Activated CD8-positive, alpha-beta memory T cell treated with anti-CD3 and anti-CD28 coated beads, Interleukin-2, amount 50 U/mL, for 4 hours (primary cell): ENCODE measurements around the gene MYO9B.
"Not testable (repeated sequence)": the region's sequence is repeated elsewhere in the genome, so short reads cannot be mapped to it uniquely, and the experiment has no call there.

ENCODE experiments used
- DNase-seq: peaks from one replicate; pipeline ENCODE4 v3.0.0-alpha.2; 2020

The MYO9B gene

DNA sequence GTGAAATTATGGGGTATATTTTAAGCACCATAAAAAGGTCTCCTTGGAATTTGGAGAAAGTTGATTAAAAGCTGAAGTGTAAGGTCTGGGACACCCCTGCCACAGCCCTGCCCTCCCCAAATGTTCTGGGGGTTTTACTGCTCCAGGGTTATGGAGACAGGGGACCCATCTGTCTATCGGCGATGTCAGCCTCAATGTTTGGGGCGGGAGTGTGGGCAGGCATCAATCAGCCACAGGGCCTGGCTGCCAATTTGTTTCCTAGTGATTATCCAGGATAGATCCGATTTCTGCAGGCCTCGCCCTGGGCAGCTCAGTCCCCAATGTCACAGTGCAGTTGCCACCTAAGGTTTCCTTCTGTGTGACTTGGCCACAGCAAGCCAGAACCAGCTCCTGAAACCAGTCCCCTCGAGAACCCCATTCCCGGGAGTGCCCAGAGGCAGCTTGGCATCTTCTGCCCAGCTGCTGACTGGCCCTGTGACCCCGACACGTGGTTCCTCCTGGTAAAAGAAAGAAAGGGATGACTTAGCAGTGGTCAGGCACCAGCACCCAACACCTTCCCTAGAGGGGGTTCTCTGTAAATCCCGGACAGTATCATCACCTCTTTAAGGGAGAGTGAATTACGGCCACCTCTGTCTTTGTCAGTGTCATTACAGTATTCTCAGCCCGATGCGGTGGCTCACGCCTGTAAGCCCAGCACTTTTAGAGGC lies 41.6 kb downstream of the MYO9B start:
- no peak for DNase-seq

DNA sequence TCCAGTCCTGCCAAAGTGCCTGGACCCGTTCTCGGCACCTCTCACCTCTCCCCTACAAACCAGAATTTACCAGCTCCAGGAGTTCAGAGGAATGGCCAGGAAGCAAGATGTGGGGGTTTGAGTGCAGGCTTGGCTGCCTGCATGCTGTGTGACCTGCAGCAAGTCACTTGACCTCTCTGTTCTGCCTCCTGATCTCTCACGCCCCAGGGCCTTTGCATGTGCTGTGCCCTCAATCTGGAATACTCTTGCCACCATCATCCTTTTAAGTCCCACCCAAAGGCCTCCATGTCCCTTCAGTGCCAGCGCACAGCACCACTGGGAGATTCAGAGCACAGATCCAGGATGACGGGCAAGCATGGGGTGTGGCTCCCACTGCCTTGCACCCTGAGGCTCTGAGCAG lies 43.4 kb downstream of the MYO9B start:
- DNase-seq, result no peak

DNA sequence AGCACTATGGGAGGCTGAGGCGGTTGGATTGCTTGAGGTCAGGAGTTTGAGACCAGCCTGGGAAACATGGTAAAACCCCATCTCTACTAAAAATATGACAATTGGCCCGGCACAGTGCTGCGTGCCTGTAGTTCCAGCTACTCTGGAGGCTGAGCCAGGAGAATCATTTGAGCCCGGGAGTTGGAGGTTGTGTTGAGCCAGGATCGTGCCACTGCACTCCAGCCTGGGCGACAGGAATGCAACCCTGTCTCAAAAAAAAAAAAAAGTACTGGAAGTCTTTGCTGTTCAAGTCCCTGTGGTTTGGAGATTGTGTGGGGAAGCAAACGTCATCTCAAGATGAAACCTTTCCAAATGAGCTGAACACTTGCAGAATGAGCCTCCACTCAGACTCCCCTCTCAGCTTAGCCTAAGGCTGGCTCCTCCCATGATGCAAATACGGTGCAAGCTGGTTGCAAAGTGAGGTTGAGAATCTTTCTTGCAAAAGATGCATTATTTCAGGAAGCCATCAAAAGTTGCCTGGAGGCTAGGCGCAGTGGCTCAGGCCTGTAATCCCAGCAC lies 46.2 kb downstream of the MYO9B start:
- no peak for DNase-seq

DNA sequence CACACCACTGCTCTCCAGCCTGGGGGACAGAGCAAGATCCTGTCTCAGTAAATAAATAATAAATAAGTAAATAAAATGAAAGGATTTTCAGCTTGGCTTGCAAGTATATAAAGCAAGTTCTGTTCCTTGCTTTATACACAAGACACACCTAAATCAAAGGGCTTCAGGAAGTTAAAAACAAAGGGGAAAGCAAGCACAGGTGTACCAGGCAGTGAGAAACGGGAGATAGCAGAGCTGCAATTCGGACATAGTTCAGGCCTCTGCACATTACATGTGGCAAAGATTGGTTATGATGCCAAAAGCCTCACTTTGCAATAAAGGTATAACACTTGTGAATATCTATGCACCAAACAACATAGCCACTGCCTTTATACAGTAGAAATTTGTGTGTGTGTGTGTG lies 47.5 kb downstream of the MYO9B start:
- DNase-seq, result no peak

DNA sequence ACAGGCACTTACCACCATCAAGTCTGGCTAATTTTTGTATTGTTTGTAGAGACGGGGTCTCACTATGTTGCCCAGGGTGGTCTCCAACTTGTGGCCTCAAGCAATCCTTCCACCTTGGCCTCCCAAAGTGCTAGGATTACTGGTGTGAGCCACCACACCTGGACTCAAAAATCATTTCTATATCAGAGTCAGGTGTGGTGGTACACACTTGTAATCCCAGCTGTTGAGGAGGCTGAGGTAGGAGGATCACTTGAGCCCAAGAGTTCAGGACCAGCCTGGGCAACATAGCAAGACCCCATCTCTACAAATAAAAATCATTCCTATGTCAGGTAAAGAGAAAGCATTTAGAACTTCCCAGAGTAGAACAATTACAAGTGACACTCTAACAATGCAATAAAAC lies 48.4 kb downstream of the MYO9B start:
- DNase-seq, result no peak

DNA sequence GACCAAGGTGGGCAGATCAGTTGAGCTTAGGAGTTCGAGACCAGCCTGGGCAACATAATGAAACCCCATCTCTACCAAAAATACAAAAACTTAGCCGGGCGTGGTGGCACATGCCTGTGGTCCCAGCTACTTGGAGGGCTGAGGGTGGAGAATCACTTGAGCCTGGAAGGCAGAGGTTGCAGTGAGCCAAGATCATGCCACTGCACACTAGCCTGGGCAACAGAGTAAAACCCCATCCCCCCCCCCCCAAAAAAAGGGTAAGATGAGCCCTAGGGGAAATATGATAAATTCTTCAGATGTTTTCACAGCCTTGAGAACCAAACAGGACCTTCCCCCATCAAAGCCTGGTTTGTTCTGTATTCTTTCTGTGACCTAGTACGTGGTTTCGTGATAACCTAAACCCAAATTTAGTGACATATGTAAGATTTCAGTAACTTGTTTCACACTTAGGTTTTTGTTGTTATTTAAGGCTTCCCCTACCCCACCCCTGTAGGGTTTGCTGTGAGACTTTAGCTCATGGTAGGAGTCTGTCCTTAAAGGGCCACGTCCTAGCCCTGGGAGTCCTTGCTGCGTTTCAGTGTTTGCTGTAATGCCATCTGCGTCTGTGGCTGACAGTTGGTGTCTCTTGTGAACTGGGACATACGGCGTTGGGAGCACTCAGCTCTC lies 49.6 kb downstream of the MYO9B start:
- DNase-seq, result no peak

DNA sequence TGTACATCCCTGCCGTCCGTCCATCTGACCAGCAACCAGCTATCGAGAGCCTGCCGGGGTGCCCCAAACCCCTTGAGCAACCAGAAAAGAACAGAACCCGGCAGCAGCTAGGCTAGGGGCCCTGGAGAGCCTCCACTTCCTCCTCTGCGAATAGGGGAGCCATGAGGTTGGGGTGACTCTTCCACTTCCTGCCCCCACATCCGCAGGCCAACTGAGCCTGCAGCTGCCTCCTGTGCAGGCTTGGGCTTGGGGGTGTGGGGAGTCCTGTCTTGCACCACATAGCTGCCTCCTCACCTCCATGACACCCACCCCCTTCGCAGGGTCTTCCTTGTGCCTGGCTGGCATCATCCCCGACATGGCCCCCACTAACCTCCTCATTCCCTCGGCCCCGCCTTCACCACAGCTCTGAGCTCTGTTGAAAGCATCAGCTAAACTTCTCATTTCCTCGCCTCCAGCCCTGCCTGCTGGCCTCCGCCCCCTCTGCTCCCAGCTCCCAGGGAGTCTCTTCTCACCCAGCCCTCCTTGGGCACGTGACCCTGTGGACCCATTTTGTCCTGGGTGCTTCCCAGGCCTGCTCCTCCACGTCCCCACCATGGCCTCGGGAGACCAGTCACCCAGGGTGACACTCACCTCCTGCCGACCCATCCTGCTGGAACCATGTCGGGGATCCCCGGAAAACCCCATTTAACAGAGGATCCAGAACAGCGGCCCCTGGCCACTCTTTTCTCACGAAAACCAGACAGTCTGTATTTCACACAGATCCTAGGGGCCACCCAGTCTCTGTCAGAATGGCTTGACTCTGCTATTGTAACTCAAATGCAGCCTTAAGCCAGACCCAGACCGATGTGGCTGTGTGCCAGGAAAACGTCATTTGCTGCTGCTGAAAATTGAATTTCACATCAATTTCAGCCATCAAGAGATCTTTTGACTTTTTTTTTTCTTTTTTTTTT lies 50.4 kb downstream of the MYO9B start:
- peak; percentile 67 for DNase-seq

DNA sequence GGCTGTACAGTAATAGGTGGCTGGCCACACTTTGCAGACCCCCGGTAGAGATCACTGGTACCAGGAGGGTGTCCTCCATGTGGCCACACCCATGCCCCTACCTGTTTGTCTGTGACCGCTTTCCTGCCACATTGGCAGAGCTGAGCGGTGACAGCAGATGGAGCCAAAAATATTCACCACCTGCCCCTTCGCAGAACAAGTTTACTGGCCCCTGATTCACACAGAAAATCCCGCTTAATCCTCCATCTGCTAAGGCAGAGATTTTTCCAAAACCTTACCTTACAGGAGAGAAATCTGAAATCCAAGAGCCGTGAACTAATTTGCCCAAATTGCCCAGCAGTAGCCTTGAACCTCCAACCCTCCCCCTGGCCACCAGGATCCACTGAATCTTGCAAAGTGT lies 52.1 kb downstream of the MYO9B start:
- DNase-seq, result no peak

DNA sequence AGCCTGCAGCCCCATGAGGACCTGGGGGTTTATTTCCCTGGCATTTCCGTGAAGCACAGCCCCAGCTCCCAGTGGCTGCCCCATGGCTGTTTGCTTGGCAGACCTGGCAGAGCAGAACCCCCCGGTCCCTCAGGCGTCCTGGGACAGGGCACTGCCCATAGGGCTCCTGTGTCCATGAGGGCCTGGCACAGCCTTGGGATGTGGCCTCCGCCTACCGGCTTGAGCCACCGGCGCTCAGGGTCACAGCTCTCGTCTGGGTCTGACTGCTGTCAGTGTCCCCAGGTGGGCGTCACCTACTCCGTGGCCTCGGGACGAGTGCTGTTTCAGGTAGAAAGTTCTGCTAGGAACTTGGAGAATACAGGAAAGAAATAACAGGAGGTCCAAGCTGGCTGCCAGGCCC lies 52.8 kb downstream of the MYO9B start:
- DNase-seq, result no peak

DNA sequence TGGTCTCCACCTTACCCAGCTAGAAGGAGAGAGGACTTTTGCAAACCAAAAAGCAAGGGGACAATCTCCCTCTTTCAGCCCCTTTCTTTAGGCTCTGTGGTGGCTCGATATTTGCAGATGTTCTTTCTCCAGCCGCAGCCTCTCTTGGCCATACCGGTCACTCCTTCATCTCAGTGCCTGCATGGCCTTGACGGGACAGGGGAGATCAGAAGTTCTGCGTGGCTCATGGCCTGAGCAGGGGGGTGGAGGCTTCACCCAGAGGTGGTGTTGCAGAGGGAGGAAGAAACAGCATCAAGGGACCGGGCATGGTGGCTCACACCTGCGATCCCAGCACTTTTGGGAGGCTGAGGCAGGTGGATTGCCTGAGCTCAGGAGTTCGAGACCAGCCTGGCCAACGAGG lies 53.2 kb downstream of the MYO9B start:
- DNase-seq, result no peak

DNA sequence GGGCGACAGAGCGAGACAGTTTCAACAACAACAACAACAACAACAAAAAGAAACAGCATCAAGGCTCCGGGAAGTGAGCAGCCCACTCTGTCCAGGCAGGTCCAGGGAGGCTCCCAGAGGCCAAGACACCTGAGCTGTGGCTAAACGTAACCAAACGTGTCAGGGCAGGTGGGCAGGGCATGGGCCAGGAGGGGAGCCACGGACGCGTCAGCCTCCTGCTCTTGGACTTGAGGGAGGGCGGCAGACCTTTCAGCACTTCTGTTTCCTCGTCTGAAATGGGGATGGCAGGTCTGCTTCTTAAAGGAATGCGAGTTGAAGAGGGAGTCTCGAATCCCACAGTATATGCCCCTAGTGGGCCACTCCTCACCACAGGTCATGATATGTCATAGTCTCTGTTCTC lies 53.8 kb downstream of the MYO9B start:
- no peak for DNase-seq

DNA sequence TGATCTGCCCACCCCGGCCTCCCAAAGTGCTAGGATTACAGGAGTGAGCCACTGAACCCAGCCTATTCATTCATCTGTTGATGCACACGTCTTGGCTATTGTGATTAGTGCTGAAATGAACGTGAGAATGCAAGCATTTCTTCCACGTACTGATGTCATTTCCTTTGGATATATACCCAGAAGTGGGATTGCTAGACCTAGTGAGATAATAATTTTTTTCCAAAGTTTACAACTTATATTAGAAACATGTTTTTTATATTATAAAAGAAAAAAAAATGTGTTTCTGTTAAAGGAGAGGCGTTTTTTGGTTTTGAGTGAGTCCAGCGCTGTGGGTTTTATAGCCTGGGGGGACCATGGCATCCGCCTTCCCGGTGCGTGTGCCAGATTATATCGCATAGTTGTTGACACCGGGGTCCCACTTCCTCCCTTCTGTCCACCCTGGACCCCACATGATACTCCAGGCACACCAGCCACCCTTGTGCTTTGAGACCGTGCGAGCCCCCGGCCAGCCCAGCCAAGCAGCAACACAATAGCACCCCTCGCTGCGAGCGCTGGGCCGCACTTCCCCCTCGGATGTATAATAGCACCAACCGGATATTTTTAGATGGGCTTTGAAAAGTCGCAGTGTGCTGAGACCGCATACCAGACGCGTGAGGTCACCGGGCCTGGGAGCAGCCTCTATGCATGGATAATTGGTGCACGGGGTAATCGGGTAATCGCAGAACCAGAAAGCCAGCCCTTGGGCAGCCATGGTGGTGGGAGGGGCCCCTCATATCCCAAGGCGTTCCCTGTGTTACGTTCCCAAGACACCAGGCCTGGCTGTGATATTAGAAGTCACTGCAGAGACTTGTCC lies 59.6 kb downstream of the MYO9B start:
- DNase-seq, result peak; percentile 35

DNA sequence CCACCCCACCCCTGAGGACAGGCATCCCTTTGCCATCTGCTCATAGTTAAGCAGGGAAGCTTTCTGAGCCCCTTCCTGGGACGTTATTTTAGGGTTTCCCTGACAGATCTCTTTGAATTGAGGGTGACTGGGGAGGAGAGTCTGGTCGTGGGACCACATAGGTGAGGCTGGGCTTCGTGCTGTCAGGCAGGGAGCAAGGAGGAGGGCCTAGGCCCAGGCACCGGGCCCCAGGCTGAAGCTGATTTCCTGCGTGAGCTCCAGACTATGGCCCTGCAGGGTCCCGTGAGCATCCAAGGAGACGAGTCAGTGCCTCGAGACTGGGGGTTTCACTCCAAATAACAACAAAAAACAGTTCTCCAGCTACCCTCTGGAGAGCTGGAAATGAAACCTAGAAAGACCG lies 60.4 kb downstream of the MYO9B start:
- DNase-seq, result no peak

DNA sequence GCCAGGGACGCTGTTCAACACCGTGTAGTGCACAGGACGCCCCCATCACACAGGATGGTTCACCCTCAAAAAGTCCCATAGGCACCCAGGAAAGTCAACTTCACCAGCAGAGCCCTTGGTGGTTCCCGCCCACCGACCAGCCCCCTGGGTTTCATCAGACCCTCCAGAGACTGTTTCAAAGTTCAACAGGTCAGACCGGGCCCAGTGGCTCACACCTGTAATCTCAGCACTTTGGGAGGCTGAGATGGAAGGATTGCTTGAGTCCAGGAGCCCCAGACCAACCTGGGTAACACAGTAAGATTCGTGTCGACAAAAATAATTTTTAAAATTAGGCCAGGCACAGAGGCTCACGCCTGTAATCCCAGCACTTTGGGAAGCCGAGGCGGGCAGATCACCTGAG lies 61.0 kb downstream of the MYO9B start:
- no peak for DNase-seq

DNA sequence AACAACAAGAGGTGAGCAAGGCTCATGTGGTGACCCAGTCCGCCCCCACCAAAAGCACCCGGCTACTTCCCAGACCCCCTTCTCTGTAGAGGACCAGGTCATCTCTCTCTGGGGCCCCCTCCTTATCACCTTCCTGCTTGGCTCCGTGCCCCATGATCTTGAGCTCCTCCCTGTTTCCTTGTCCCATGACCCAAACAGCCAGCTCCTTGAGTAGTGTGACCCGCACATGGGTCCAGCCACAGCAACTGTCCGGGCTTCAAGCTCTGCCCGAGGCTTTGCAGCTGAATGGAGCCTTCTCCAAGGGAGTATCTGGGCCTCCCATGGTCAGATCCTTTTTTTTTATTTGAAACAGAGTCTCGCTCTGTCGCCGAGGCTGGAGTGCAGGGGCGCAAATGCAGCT lies 61.8 kb downstream of the MYO9B start:
- DNase-seq, result no peak

DNA sequence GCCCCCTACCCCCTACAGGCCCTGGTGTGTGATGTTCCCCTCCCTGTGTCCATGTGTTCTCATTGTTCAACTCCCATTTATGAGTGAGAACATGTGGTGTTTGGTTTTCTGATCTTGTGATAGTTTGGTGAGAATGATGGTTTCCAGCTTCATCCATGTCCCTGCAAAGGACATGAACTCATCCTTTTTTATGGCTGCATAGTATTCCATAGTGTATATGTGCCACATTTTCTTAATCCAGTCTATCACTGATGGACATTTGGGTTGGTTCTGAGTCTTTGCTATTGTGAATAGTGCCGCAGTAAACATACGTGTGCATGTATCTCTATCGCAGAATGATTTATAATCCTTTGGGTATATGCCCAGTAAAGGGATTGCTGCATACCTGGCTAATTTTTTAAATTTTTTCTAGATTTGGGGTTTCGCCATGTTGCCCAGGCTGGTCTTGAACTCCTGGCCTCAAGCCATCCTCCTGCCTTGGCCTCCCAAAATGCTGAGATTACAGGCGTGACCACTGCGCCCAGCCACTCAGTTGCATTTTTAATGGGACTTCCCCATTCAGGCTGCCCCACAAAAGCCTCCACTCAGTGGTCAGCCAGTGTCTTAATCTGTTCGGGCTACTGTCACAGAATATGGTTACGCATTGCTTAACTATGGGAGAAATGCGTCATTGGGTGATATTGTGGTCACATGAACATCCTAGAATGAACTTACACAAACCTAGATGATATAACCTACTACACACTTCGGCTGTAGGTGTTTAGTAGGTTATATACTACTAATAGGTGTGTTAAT lies 62.7 kb downstream of the MYO9B start:
- DNase-seq, result not testable (repeated sequence)

DNA sequence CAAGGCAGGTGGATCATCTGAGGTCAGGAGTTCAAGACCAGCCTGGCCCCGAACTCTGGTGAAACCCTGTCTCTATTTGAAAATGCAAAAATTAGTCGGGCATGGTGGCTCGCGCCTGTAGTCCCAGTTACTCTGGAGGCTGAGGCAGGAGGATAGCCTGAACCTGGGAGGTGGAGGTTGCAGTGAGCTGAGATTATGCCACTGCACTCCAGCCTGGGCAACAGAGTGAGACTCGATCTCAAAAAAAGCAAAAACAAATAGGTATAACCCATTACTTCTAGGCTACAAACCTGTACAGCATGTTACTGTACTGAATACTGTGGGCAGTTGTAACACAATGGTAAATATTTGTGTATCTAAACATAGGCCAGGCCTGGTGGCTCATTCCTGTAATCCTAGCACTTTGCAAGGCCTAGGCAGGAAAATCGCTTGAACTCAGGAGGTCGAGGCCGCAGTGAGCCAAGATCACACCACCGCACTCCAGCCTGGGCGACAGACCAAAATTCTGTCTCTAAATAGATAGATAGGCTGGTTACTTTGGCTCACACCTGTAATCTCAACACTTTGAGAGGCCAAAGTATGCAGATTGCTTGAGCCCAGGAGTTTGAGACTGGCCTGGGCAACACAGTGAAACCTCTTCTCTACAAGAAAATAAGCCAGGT lies 63.5 kb downstream of the MYO9B start:
- no peak for DNase-seq

DNA sequence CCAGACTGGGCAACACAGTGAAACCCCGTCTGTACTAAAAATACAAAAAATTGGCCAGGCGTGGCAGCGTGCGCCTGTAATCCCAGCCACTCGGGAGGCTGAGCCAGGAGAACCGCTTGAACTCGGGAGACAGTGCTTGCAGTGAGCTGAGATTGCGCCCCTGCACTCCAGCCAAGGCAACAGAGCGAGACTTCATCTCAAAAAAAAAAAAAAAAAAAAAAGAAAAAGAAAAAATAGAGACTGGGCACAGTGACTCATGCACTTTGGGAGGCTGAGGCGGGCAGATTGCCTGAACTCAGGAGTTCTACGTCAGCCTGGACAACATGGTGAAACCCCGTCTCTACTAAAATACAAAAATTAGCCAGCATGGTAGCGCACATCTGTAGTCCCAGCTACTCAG lies 69.2 kb downstream of the MYO9B start:
- DNase-seq, result not testable (repeated sequence)

DNA sequence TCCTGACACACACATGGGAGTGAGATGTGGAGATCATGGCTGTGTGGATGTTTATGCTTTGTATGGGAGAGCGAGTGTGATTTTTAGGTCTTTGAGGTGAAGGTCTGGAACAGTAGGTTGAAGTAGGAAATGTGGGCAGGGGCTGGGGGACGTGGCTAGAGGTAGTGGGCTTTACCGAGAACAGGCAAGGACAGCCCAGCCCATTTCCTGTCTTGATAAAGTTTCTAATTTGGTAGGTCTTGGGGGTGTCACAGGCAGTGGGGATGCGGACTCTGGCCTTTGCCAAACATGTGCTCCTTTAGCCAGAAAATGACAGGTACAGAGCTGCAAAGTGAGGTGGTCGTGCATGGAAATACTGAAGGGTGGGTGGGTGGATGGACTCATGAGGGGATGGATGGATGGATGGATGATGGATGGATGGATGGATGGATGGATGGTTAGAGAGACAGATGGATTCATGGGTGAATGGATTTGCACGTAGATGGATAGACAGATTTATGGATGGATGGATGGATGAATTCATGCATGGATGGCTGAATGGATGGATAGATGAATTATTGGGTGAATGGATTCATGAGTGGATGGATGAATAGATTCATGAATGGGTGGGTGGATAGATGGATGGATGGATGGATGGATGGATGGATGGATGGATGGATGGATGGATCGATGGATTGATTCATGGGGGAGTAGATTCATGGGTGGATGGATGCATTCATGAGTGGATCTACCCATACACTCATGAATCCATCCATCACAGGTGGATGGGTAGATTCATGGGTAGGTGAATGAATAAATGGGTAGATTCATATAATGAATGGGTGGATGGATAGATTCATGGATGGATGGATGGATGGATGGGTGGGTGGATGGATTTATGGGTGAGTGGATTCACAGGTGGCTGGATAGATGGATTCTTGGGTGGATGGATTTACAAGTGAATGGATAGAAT lies 70.2 kb downstream of the MYO9B start:
- DNase-seq, result no peak

DNA sequence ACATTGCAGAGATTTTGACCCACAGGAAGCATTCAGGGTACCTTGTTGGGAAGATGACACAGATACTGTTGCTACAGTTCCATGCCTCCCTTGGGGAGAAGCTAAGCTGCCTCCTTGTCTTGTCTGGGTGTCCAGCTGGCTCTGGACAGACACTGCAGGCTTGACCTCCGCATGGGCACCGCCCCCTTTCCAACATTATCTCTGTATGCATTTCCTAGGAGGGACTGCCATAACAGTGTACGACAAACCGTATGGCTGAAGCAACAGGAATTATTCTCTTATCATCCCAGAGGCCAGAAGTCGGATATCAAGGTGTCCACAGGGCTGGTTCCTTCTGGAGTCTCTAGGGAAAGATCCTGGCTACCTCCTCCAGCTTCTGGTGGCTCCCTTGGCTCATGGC lies 72.6 kb downstream of the MYO9B start:
- no peak for DNase-seq
